GM19351 (cell line): Measurements from ENCODE around the gene EFNA1.
A peak's percentile ranks its signal among the peaks of the same experiment; 100 is the strongest.
"Not testable (repeated sequence)": the region's sequence is repeated elsewhere in the genome, so short reads cannot be mapped to it uniquely, and the experiment has no call there.

ENCODE experiments used
- ATAC-seq: cut with Tn5 transposase; IDR thresholded peaks from one replicate; pipeline ENCODE4 v1.9.1; 2021; ENCODE audit warnings: mild to moderate bottlenecking, moderate library complexity; ENCODE audit not compliant: unreplicated experiment

EFNA1 gene

GRCh38 chr1:155141749-155142148, 14.1 kb downstream of the EFNA1 start:
- ATAC-seq = no peak

- no peak for ATAC-seq
Measured at GRCh38 chr1:155145491-155145890, 17.8 kb downstream of the EFNA1 start.

- not testable (repeated sequence) for ATAC-seq
Measured at GRCh38 chr1:155155996-155156643, 28.4 kb downstream of the EFNA1 start.

DNA sequence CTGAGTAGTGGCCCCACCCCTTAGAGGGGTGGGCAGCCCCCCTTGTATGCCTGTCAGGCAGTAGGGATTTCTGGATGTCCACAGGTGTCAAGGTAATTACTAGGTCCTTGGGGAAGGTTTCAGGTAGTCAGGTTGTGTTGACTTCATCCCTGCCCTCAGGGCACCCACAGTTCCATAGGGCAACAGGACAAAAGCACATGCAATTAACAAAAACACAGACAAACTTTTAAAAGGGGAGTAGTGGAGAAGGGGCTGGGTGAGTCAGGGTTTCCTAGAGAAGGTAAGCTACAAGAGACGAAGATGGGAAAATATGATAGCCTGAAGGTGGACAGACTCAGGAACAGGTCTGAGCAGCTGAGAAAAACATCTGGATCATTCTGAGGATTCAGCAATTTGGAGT, 31.3 kb downstream of the EFNA1 start:
- ATAC-seq = no peak

DNA sequence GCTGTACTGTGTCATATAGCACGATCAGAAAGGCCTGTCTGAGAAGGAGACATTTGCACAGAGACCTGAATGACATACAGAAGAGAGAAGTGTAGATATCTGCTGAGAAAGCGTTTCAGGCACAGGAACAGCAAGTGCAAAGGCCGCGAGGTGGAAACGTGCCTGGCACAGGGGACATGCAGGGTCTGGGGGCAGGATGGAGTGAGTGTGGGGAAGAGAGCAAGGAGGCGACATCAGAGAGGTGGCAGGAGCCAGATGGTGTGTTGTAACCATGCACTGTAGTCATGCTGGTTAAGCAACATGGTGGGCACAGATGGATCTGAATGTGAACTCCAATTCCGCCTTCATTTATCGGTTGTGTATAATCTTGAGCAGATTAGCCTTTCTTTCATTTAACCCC, 32.5 kb downstream of the EFNA1 start:
- ATAC-seq = no peak

DNA sequence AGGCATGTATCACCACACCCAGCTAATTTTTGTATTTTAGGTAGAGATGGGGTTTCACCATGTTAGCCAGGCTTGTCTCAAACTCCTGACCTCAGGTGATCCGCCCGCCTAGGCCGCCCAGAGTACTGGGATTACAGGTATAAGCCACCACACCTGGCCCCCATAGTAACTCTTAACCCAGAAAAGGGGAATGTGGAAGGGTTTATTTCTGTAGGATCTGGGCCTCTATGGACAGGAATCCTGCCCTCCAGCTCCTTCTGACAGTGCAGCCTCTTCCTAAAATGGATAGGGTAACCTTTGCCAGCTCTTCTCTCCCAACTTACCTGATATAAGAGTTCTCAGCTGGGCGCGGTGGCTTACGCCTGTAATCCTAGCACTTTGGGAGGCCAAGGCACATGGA, 35.0 kb downstream of the EFNA1 start:
- not testable (repeated sequence) for ATAC-seq

DNA sequence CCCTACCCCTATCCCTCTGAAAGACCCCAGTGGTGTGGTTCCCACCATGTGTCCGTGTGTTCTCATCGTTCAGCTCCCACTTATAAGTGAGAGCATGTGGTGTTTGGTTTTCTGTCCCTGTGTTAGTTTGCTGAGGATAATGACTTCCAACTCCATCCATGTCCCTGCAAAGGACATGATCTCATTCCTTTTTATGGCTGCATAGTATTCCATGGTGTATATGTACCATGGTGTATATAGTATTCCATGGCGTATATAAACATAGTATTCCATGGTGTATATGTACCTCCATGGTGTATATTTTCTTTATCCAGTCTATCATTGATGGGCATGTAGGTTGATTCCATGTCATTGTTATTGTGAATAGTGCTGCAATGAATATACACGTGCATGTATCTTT, 36.1 kb downstream of the EFNA1 start:
- not testable (repeated sequence) for ATAC-seq

- ATAC-seq = not testable (repeated sequence)
Measured at GRCh38 chr1:155164625-155165024, 36.9 kb downstream of the EFNA1 start.

DNA sequence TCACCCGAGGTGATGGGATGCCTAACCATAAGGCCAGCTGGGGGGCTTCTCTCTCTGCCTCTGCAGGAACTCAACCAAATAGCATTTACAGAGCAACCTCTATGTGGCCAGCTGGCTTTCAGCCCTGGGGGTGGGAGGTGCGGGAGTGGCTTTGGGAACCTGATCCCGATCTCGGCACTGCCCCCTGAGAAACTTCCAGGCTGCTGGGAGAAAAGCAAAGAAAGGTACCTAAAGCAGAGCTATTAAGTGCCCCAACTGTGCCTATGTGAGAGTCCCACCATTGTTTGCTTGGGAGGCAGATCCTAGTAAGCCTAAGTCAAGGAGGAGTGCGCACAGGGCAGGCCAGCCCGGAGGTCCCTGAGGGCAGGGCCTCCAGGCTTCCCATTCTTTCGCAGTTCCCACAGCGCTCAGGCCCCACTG, 38.4 kb downstream of the EFNA1 start:
- ATAC-seq = no peak

GRCh38 chr1:155166471-155167165, 38.9 kb downstream of the EFNA1 start:
- no peak for ATAC-seq

GRCh38 chr1:155167166-155168104, 39.8 kb downstream of the EFNA1 start:
- no peak for ATAC-seq

DNA sequence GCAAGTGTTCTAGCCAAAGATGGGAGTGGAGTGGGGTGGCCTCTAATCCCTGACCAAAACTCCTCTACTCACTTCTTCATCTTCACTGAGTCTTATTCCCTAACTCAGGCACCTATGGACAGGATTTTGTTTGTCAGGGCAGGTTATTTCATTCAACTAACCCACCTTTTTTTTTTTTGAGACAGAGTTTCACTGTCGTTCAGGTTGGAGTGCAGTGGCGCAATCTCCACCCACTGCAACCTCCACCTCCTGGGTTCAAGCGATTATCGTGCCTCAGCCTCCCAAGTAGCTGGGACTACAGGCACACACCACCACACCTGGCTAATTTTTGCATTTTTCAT, 40.4 kb downstream of the EFNA1 start:
- not testable (repeated sequence) for ATAC-seq

DNA sequence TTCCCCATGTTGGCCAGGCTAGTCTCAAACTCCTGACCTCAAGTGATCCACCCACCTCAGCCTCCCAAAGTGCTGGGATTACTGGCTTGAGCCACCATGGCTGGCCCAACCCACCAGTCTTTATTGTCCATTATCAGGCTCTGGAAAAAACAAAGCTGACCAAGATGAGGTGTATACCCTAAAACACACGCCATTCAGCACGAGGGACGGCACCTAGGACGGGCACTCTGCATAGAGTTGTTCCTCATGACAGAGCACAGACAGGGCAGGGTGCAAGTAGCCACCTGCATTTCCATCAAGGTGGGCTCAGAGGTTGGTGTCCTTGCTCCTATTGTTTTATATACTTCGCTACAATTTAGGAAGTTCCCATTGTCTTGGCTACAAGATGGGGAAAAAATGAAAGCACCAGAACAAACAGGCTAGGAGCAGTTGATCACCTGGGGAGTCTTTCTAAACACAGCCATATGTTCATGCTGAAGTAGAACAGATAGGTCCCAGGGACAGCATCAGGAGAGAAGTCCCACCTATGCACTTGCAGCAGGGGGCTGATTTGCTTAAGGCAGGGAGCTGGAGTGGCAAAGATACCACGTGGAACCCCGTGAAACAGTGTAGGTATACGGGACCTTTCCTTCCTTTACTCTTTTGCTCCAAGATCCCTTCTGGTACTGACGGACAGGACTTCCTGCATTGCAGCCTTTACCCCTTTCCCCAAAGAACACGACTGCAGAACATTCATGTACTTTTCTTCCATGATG, 41.0 kb downstream of the EFNA1 start:
- no peak for ATAC-seq

DNA sequence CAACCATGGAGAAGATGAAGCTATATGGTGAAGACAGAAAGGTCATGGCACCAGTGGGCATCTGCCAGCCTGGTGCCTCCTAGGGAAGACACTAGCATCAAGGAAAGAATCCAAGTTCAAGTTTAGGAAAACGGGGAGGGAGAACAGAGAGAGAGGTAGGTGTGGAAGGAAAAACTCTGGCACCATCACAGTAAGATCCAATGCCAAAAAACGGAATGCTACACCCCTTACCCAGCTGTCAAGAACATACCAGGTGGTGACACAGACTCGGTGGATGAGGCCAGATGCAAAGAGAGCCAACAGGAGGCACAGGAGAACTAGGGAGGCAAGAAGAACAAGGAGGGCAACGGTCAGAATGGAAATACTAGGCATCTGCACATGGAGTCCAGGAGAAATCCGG, 41.9 kb downstream of the EFNA1 start:
- ATAC-seq = no peak

GRCh38 chr1:155170101-155170785, 42.6 kb downstream of the EFNA1 start:
- ATAC-seq = no peak

GRCh38 chr1:155170806-155171205, 43.1 kb downstream of the EFNA1 start:
- ATAC-seq = no peak

DNA sequence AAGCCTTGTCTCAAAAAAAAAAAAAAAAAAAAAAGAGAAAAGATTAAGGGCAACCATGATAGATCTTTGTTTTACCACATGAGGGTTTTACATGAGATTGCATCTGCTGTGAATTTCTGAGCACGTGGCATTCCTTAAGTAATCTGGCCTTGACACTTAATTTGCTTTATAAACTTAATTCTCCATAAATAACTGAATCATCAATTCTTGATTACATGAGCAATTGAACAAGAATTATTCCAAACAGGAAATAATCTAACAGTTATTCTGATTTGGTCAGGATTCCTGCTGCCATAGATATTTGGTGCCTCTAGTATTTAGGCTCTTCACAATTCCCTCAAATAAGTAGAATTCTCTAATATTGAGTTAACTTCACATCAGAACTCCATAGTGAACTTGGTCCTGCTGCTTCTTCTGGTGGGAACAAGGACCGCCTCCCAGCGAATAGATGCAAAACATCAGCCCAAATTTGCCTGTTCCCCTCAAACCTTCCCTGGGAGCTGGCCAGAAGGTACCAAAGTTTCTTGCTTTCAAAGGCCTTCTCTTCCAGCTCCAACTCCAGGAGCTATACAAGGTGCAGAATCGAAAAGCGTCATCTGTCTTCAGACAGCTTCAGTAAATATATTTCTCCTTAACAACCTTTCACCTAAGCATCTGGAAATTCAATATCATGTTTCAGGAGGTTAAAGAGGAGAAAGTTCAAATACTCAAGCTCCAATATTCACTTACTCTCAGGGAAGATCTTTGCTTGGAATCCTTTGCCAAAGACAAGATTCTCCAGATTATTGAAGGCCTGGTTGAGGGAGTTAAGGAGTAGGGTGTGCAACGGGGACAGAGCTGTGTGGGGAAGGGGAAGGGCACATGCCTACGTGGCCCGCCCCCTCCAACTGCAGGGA, 44.4 kb downstream of the EFNA1 start:
- ATAC-seq = peak; percentile 18

- peak; percentile 62 for ATAC-seq
Measured at GRCh38 chr1:155172732-155173477, 45.2 kb downstream of the EFNA1 start, which contains the start of gene KRTCAP2. Gene KRTCAP2, minus strand, starts transcription at chr1:155173304. Its CDS starts 80 bp downstream, at chr1:155173224.
